HepG2 (cell line): Measurements from ENCODE around the gene PIK3C2B. TPM values are rescaled to one million over a fixed set of nuclear protein-coding genes. Genes with fewer than 3 reads are reported as not detected.
A peak's percentile ranks its signal among the peaks of the same experiment; 100 is the strongest.

Source experiments
- ATAC-seq: fragments of 200-7000 bp; cut with Tn5 transposase; 3 replicates; pipeline ENCODE4 v1.9.1; 2020; ENCODE audit warnings: mild to moderate bottlenecking, moderate library complexity
- BruUV-seq: library from RNA; stranded (reverse); fragments of 400-500 nt; replicated peaks from 2 replicates; lab custom pipeline; 2021; lab: Mats Ljungman, UMichigan
- CTCF ChIA-PET: fragments of 300-600 bp; formaldehyde crosslinking; extraction: SDS; loops from one replicate; lab custom pipeline; 2021; ENCODE audit warnings: low total read pairs, inconsistent platforms, low intra/inter-chr PET ratio; lab: Yijun Ruan, JAX
- POLR2A ChIA-PET: fragments of 350-600 bp; sonication (Branson Sonifier 250); formaldehyde crosslinking; loops from one replicate; lab custom pipeline; 2020; ENCODE audit warnings: antibody characterized with exemption, inconsistent platforms; lab: Yijun Ruan, JAX
- DNase-seq: peaks from one replicate; pipeline ENCODE4 v3.0.0-alpha.2; 2015; ENCODE audit warnings: low spot score
- FAIRE-seq: peaks from 3 replicates; lab custom pipeline; 2011; peaks lifted over from hg19 to GRCh38; lab: Jason Lieb, UNC
- H2AFZ ChIP-seq: one replicate; pipeline ENCODE4 v1.6.1; 2011; ENCODE audit warnings: low read length, inconsistent platforms
- H3K27ac ChIP-seq: fragments of 300-600 bp; 3 replicates; pipeline ENCODE4 v1.8.0; 2011; ENCODE audit warnings: mixed run types, mild to moderate bottlenecking, mixed read lengths, low read length, inconsistent platforms; ENCODE audit not compliant: insufficient read depth; ENCODE audit errors: extremely low read length
- H3K27me3 ChIP-seq, 2 experiments: fragments of 200-600 bp in 1 of 2; 2 replicates in 1 of 2; 3 replicates in 1 of 2; pipeline versions ENCODE4 v1.6.0 to v1.8.0; 2011; ENCODE audit warnings: low read length in 2 of 2, mild to moderate bottlenecking in 2 of 2, moderate library complexity in 2 of 2, inconsistent platforms in 1 of 2; ENCODE audit not compliant: insufficient read depth in 2 of 2, control insufficient read depth in 1 of 2
- H3K36me3 ChIP-seq, 2 experiments: fragments of 200-600 bp in 1 of 2; replicated peaks in 1 of 2; 2 replicates in 1 of 2; 3 replicates in 1 of 2; pipeline versions ENCODE4 v1.5.1 to v1.8.0; 2011; ENCODE audit warnings: low read length in 2 of 2, inconsistent platforms in 1 of 2; ENCODE audit not compliant: insufficient read depth in 2 of 2, control insufficient read depth in 1 of 2
- H3K4me1 ChIP-seq: 2 replicates; pipeline ENCODE4 v1.5.1; 2012; ENCODE audit warnings: low read length, inconsistent platforms; ENCODE audit not compliant: insufficient read depth
- H3K4me2 ChIP-seq: 2 replicates; pipeline ENCODE4 v1.6.0; 2011; ENCODE audit warnings: low read depth, low read length, inconsistent platforms
- H3K4me3 ChIP-seq, 3 experiments: fragments of 200-600 bp in 1 of 3; sonication (generic), shearing (Covaris generic) in 1 of 3; replicated peaks in 1 of 3; 2 replicates each; pipeline ENCODE4 v1.5.1; 2011 to 2016; ENCODE audit warnings: low read length in 3 of 3, inconsistent platforms in 2 of 3, low read depth in 2 of 3, mild to moderate bottlenecking in 2 of 3, control low read depth in 1 of 3, mixed read lengths in 1 of 3; ENCODE audit not compliant: insufficient read depth in 1 of 3
- H3K79me2 ChIP-seq: one replicate; pipeline ENCODE4 v1.6.1; 2011; ENCODE audit warnings: low read length, inconsistent platforms; ENCODE audit not compliant: insufficient read depth
- H3K9ac ChIP-seq: 2 replicates; pipeline ENCODE4 v1.6.0; 2011; ENCODE audit warnings: mild to moderate bottlenecking, low read depth, low read length, inconsistent platforms; ENCODE audit not compliant: insufficient read depth
- H3K9me3 ChIP-seq: 2 replicates; pipeline ENCODE4 v1.5.1; 2012; ENCODE audit warnings: mild to moderate bottlenecking, low read length
- H4K20me1 ChIP-seq: 2 replicates; pipeline ENCODE4 v1.6.0; 2011; ENCODE audit warnings: inconsistent platforms, mild to moderate bottlenecking, low read length, moderate library complexity; ENCODE audit not compliant: insufficient read depth
- BCL6 ChIP-seq: IDR thresholded peaks from 2 replicates; pipeline ENCODE4 v1.6.1; 2016; ENCODE audit warnings: missing genetic modification reagents, missing compliant biosample characterization
- EHMT2 ChIP-seq: fragments of 200-600 bp; sonication (generic); IDR thresholded peaks from 2 replicates; pipeline ENCODE4 v1.7.0; 2017; ENCODE audit warnings: antibody characterized with exemption, low read depth, low read length, borderline replicate concordance
- GATAD2A ChIP-seq: IDR thresholded peaks from 2 replicates; pipeline ENCODE4 v1.6.1; 2016
- HDAC2 ChIP-seq: sonication (generic); formaldehyde crosslinking; IDR thresholded peaks from 2 replicates; pipeline ENCODE4 v1.4.0; 2020; ENCODE audit warnings: missing genetic modification reagents
- KLF16 ChIP-seq, 2 experiments: sonication (generic) in 1 of 2; formaldehyde crosslinking in 1 of 2; IDR thresholded peaks; 2 replicates each; pipeline versions ENCODE4 v1.6.1 to v1.8.0; 2016 to 2023; ENCODE audit warnings: missing genetic modification reagents in 2 of 2, missing compliant biosample characterization in 1 of 2
- KLF9 ChIP-seq: IDR thresholded peaks from 2 replicates; pipeline ENCODE4 v1.6.1; 2016; ENCODE audit warnings: low read depth
- NFRKB ChIP-seq: fragments of 450-650 bp; IDR thresholded peaks from 2 replicates; pipeline ENCODE4 v1.6.1; 2017
- NONO ChIP-seq, 2 experiments: fragments of 450-650 bp in 1 of 2; sonication (generic) in 1 of 2; formaldehyde crosslinking in 1 of 2; IDR thresholded peaks in 1 of 2; conservative IDR thresholded peaks in 1 of 2; 2 replicates each; pipeline versions ENCODE4 v1.6.1 to v1.8.0; 2017 to 2022; ENCODE audit warnings: mild to moderate bottlenecking in 1 of 2, missing genetic modification reagents in 1 of 2, moderate library complexity in 1 of 2
- POLR2AphosphoS5 ChIP-seq: IDR thresholded peaks from 2 replicates; pipeline ENCODE4 v1.6.1; 2012; ENCODE audit warnings: low read depth, low read length
- RERE ChIP-seq: IDR thresholded peaks from 2 replicates; pipeline ENCODE4 v1.6.1; 2016; ENCODE audit warnings: low read depth, missing genetic modification reagents, missing compliant biosample characterization
- SNAPC2 ChIP-seq: sonication (generic); formaldehyde crosslinking; IDR thresholded peaks from 2 replicates; pipeline ENCODE4 v1.8.1; 2022; ENCODE audit warnings: mild to moderate bottlenecking, missing genetic modification reagents
- ZFY ChIP-seq: sonication (generic); formaldehyde crosslinking; IDR thresholded peaks from 2 replicates; pipeline ENCODE4 v1.4.0; 2020; ENCODE audit warnings: missing genetic modification reagents
- ZNF276 ChIP-seq: sonication (generic); formaldehyde crosslinking; IDR thresholded peaks from 2 replicates; pipeline ENCODE4 v1.4.0; 2020; ENCODE audit warnings: mild to moderate bottlenecking, low read depth, missing genetic modification reagents
- ZNF446 ChIP-seq: sonication (generic); formaldehyde crosslinking; IDR thresholded peaks from 2 replicates; pipeline ENCODE4 v1.5.0; 2020; ENCODE audit warnings: mild to moderate bottlenecking, missing genetic modification reagents
- ZNF605 ChIP-seq: sonication (generic); formaldehyde crosslinking; IDR thresholded peaks from 2 replicates; pipeline ENCODE4 v1.8.0; 2022; ENCODE audit warnings: mild to moderate bottlenecking, missing genetic modification reagents
- ZNF761 ChIP-seq: sonication (generic); formaldehyde crosslinking; conservative IDR thresholded peaks from 2 replicates; pipeline ENCODE4 v1.4.0; 2020; ENCODE audit warnings: mild to moderate bottlenecking, missing genetic modification reagents
- ZNF782 ChIP-seq: sonication (generic); formaldehyde crosslinking; IDR thresholded peaks from 2 replicates; pipeline ENCODE4 v1.4.0; 2020; ENCODE audit warnings: missing genetic modification reagents, mild to moderate bottlenecking, borderline replicate concordance
- WGBS: methylation state at CpG from one replicate; pipeline ENCODE4 v1.1.6; 2017; ENCODE audit warnings: low lambda C conversion rate; 5-methylcytosine and 5-hydroxymethylcytosine counted together
- in situ Hi-C: cut with HindIII; loops from 2 replicates; pipeline ENCODE4 v1.10.0; 2017; ENCODE audit warnings: low pct_unique_long_range_greater_than_20kb; ENCODE audit not compliant: extremely low pct_ligation_motif_present
- intact Hi-C: fragments of 100-400 bp; cut with micrococcal nuclease; formaldehyde crosslinking; loops from one replicate; pipeline ENCODE4 v1.10.0; 2022; ENCODE audit not compliant: unreplicated experiment
- polyA plus RNA-seq, 8 experiments: library from polyadenylated mRNA; depleted of rRNA in 3 of 8; stranded (reverse) in 7 of 8; unstranded in 1 of 8; fragments of >200 nt; fragmentation: Illumina TruSeq in 4 of 8; extraction: Trizol in 4 of 8; gene quantifications; 2 replicates each; pipeline versions ENCODE4 v1.2.1 to v1.2.3, GENCODE V29; 2011 to 2016; ENCODE audit warnings: low read depth in 4 of 8, missing spikeins in 1 of 8, mixed read lengths in 1 of 8; ENCODE audit not compliant: insufficient read depth in 1 of 8
- total RNA-seq, 5 experiments: library from RNA; depleted of rRNA; stranded (reverse); fragments of >200 nt; fragmentation: Illumina TruSeq; extraction: Trizol; gene quantifications; 2 replicates each; pipeline ENCODE4 v1.2.3, GENCODE V29; 2016; ENCODE audit warnings: low read depth in 1 of 5
- TF ChIP-seq, protein P1 (sequence below): sonication (generic); formaldehyde crosslinking; IDR thresholded peaks from 2 replicates; pipeline ENCODE4 v1.4.0; 2020; ENCODE audit warnings: mild to moderate bottlenecking, missing genetic modification reagents

PIK3C2B gene
- total and polyA plus RNA-seq, 2 of the 13 experiments (the other 11 are each of a cell fraction or from before 2014, with no cell fraction given) = 3.4 to 4.5 TPM

DNA sequence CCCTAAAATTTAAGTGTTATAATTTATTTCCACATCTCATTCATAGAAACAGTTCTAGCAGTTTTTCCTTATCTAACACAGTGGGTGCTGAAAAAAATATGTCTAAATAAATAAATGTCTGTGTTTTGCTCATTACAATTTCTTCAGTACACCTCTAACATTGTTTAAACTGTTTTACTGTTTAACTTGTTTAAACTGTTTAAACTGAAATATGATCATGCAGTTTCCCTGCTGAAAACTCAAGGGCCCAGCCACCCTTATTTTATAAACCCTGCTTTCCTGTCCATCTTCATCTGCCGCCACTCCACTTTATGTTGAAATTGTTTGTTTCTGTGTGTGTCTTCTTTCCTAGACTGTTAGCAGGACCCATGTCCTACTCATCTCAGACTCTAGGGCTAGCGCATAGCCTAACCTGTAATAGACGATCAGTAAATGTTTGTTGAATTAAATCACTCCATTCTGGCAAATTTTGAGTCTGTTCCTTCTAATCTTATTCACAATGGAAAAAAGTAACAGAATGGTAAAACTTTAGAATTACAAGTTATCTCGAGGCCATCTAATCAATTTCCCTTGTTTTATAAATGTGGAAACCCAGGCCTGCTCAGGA, 9.4 kb upstream of the PIK3C2B start:
- Histone ChIP-seq H3K9me3 (no peaks in the 10 kb centered on the region), H3K4me1 (peaks cover 39% of the 10 kb centered on the region), H3K27me3 (peaks cover 0 to 11% of the 10 kb centered on the region in 2 experiments; a peak in 2 of 5 replicates), H3K4me2 (peak overlapping the region; percentile 84), H3K4me3 (peak overlapping the region; percentile 8 to 56 (median 41); a peak in 3 of 6 replicates), H3K9ac (no peak overlapping the region), H2AFZ (peak overlapping the region; percentile 2), H3K79me2 (no peaks in the 10 kb centered on the region), H3K36me3 (no peaks in the 10 kb centered on the region), H3K27ac (peak overlapping the region; percentile 4), H4K20me1 (no peaks in the 10 kb centered on the region)
- DNase-seq (peak; percentile 55), ATAC-seq (peak; percentile 58), FAIRE-seq (no peak)
- BruUV-seq = no TSS peak
- POLR2A ChIA-PET = interaction anchor here (1.5 to 4.6 kb wide), 3 partner anchors 10 to 12 kb away, joined by 6 to 103 read pairs (median 13); partner anchors contain the start of genes MDM4 and PIK3C2B
- in situ Hi-C loops (loop anchor here (5.0 kb wide), 1 partner anchor 57 kb away; no protein-coding TSS in a partner anchor), intact Hi-C loops (loop anchor here (1.0 to 10.0 kb wide), 5 partner anchors 23 to 359 kb away; no protein-coding TSS in a partner anchor)
- CTCF ChIA-PET = interaction anchor here (1.0 to 5.8 kb wide), 5 partner anchors 10 to 72 kb away, joined by 3 to 78 read pairs (median 11); partner anchors contain the start of gene PIK3C2B
- WGBS = under 1% methylated on average over 4 of the region's 4 CpGs
- TF ChIP-seq ZNF276 (CRISPR knock-in tag) (no peak), NONO (IDR thresholded peaks at IDR 0.05) (no peak), NONO (CRISPR knock-in tag; conservative IDR thresholded peaks at IDR 0.05) (no peak), ZNF761 (CRISPR knock-in tag) (no peak), ZNF446 (CRISPR knock-in tag) (no peak), ZFY (CRISPR knock-in tag) (0 out of 2 replicates have a peak, but pooled peaks have one; percentile 1), ZNF605 (CRISPR knock-in tag) (no peak), SNAPC2 (CRISPR knock-in tag) (0 out of 2 replicates have a peak, but pooled peaks have one; percentile 29), RERE (CRISPR knock-in tag) (no peak), EHMT2 (no peak), KLF16 (CRISPR knock-in tag; IDR thresholded peaks at IDR 0.05) (no peak), NFRKB (no peak), BCL6 (peak; percentile 76), KLF9 (CRISPR knock-in tag) (no peak), ZNF782 (CRISPR knock-in tag) (no peak), GATAD2A (peak; percentile 40; the same call in 1 of the 2 replicates), POLR2AphosphoS5 (no peak), HDAC2 (no peak)
- TF ChIP-seq, protein P1, sequence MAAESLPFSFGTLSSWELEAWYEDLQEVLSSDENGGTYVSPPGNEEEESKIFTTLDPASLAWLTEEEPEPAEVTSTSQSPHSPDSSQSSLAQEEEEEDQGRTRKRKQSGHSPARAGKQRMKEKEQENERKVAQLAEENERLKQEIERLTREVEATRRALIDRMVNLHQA = no peak
